ENCODE measurements around the gene TMEM214. TPM values are rescaled to one million over a fixed set of nuclear protein-coding genes. Genes with fewer than 3 reads are reported as not detected.
A peak's percentile ranks its signal among the peaks of the same experiment; 100 is the strongest.

The TMEM214 gene, protein sequence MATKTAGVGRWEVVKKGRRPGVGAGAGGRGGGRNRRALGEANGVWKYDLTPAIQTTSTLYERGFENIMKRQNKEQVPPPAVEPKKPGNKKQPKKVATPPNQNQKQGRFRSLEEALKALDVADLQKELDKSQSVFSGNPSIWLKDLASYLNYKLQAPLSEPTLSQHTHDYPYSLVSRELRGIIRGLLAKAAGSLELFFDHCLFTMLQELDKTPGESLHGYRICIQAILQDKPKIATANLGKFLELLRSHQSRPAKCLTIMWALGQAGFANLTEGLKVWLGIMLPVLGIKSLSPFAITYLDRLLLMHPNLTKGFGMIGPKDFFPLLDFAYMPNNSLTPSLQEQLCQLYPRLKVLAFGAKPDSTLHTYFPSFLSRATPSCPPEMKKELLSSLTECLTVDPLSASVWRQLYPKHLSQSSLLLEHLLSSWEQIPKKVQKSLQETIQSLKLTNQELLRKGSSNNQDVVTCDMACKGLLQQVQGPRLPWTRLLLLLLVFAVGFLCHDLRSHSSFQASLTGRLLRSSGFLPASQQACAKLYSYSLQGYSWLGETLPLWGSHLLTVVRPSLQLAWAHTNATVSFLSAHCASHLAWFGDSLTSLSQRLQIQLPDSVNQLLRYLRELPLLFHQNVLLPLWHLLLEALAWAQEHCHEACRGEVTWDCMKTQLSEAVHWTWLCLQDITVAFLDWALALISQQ
- 100 to 1,000 TPM in 1 of 4 donors, 10 to 100 TPM in 3; 50.1 to 121 (median 82.0) TPM for total RNA-seq

- peak; percentile 85 to 95 (median 92) for DNase-seq
- Histone ChIP-seq H3K36me3 (peaks cover 0 to 30% (median 0%) of the 10 kb centered on the region in 3 donors), H3K9me3 (no peaks in the 10 kb centered on the region), H3K27ac (peak within 1 kb of the TSS; percentile 79 to 87 (median 84)), H3K27me3 (no peaks in the 10 kb centered on the region), H3K4me1 (peaks cover 0 to 20% (median 5%) of the 10 kb centered on the region in 4 donors), H3K4me3 (peak within 1 kb of the TSS; percentile 71 to 98 (median 90))
- TF ChIP-seq, protein P1, sequence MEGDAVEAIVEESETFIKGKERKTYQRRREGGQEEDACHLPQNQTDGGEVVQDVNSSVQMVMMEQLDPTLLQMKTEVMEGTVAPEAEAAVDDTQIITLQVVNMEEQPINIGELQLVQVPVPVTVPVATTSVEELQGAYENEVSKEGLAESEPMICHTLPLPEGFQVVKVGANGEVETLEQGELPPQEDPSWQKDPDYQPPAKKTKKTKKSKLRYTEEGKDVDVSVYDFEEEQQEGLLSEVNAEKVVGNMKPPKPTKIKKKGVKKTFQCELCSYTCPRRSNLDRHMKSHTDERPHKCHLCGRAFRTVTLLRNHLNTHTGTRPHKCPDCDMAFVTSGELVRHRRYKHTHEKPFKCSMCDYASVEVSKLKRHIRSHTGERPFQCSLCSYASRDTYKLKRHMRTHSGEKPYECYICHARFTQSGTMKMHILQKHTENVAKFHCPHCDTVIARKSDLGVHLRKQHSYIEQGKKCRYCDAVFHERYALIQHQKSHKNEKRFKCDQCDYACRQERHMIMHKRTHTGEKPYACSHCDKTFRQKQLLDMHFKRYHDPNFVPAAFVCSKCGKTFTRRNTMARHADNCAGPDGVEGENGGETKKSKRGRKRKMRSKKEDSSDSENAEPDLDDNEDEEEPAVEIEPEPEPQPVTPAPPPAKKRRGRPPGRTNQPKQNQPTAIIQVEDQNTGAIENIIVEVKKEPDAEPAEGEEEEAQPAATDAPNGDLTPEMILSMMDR (IDR thresholded peaks at IDR 0.05): peak in 1 of 6 experiments; percentile 27
- peak; percentile 75 to 89 for TF ChIP-seq POLR2A (IDR thresholded peaks at IDR 0.05)
Observed at GRCh38 chr2:27032495-27033252, at the start of gene TMEM214. Gene TMEM214, plus strand, starts transcription at chr2:27032965. Its CDS starts 51 bp downstream, at chr2:27033016.

DNA sequence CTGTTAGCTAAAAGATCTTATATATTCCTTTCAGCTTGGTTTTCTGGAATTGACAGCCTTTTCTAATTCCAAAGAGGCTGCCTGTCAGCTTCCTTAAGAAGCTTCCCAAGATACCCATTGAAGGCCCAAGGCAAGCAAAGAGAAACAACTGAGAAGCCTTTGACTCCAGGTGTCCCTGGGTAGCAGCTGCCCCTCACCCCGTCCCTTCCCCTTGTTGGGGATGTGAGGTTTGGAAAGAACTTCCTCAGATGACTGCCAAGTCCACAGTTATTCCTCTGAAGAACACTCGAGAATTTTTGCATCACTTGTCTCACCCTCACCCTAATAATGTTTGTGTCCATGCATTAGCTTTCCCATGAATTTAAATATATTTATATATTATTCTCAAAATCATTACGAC, 49.0 kb upstream of the TMEM214 start:
- DNase-seq: no peak
- Histone ChIP-seq H3K27me3 (no peaks in the 10 kb centered on the region), H3K4me3 (no peak overlapping the region), H3K4me1 (peaks cover 0 to 9% (median 0%) of the 10 kb centered on the region in 4 donors), H3K27ac (no peak overlapping the region), H3K36me3 (no peaks in the 10 kb centered on the region), H3K9me3 (no peaks in the 10 kb centered on the region)
- TF ChIP-seq, protein P1 (IDR thresholded peaks at IDR 0.05): no peak
- TF ChIP-seq POLR2A (IDR thresholded peaks at IDR 0.05): no peak

DNA sequence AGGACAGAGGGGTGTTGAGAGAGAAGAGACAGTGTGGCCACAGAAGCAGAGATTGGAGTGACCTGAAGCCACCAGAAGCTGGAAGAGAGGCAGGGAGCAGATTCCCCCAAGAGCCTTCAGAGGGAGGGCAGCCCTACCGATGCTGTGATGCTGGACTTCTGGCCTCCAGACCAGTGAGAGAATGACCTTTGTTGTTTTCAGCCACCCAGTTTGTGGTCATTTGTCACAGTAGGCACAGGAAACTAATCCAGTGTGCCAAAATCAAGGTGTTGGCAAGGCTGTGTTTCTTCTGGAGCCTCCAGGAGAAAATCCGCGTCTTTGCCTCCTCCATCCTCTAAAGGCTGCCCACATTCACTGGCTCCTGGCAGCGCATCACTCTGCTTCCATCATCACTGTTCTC, 47.0 kb upstream of the TMEM214 start:
- Histone ChIP-seq H3K4me3 (no peak overlapping the region), H3K36me3 (no peaks in the 10 kb centered on the region), H3K27ac (no peak overlapping the region), H3K4me1 (peaks cover 0 to 9% (median 0%) of the 10 kb centered on the region in 4 donors), H3K27me3 (no peaks in the 10 kb centered on the region), H3K9me3 (no peaks in the 10 kb centered on the region)
- TF ChIP-seq, protein P1 (IDR thresholded peaks at IDR 0.05): no peak
- no peak for TF ChIP-seq POLR2A (IDR thresholded peaks at IDR 0.05)
- DNase-seq: no peak

GRCh38 chr2:26986576-26986975, 46.2 kb upstream of the TMEM214 start:
- no peaks in the 10 kb centered on the region for H3K36me3 ChIP-seq
- no peak for DNase-seq
- no peak for TF ChIP-seq POLR2A (IDR thresholded peaks at IDR 0.05)
- TF ChIP-seq, protein P1 (IDR thresholded peaks at IDR 0.05): no peak
- H3K27me3 ChIP-seq: no peaks in the 10 kb centered on the region
- H3K9me3 ChIP-seq: no peaks in the 10 kb centered on the region
- no peak overlapping the region for H3K4me3 ChIP-seq
- no peak overlapping the region for H3K27ac ChIP-seq
- H3K4me1 ChIP-seq: peaks cover 0 to 7% (median 0%) of the 10 kb centered on the region in 4 donors

DNA sequence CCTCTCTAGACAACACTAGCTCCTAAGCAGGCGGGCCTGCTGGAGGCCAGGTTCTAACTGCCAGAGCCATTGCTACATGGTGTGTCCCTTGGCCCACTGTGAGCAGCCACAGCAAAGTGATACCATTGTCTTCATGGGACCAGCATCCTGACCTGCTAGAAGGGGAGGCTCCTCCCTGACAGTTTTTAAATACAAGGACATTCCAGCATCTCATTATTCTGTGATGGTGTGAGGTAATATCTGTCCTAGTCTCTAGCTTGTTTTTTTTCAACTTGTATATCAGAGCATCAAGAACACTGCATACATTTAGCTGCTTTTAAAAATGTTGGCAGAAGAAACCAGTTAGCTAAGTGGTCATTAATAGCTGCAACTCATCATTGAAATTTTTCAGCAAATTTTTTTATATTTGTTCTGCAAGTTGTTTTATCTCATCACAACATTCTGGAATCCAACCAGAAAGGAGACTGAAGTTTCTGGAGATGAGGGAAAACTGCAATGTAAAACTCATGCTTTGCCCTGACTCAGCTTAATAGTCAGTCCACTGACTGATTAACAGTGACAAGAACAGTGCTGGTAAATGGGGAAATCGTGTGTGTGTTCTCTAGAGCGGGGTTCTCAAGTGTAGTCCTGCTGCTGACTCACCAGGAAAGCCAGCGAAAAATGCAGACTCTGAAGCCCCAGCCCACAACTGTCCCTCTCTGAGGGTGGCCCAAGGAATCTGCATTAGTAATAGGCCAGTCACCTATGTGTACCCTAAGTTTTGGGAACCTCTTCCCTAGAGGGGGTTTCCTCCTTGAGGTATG, 44.5 kb upstream of the TMEM214 start:
- TF ChIP-seq POLR2A (IDR thresholded peaks at IDR 0.05): no peak
- TF ChIP-seq, protein P1 (IDR thresholded peaks at IDR 0.05): no peak
- Histone ChIP-seq H3K27me3 (no peaks in the 10 kb centered on the region), H3K4me3 (no peak overlapping the region), H3K27ac (no peak overlapping the region), H3K9me3 (no peaks in the 10 kb centered on the region), H3K36me3 (no peaks in the 10 kb centered on the region), H3K4me1 (no peaks in the 10 kb centered on the region)
- no peak for DNase-seq
